C4-2B (cell line): ENCODE measurements around the gene DHX58.

ENCODE experiments used
- CTCF ChIP-seq: fragments of 450-650 bp; conservative IDR thresholded peaks from 2 replicates; pipeline ENCODE4 v1.5.1; 2017; ENCODE audit warnings: mild to moderate bottlenecking
- ZFX ChIP-seq: fragments of 450-650 bp; IDR thresholded peaks from 2 replicates; pipeline ENCODE4 v1.6.1; 2017

DNA sequence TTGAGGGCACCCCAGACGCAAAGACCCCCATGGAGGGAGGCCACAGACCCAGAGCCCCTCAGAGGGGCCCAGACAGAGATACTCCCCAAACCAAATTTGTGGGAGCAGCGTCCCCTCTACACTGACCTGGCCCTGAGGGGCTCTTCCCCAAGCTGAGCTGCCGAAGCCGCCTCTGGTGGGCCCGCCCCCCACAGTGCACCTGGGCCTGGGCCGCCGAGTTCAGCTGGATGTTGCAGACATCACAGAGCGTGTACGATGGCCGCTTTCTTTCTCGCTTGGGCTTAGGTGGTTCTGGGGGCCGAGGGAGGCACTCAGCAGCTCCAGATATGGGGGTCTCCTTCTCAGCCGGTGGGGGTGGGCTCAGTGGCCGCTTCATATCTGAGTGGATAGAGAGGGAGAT, 49.8 kb downstream of the DHX58 start:
- TF ChIP-seq CTCF (no peak), ZFX (no peak)
